AG04450 (cell line): Measurements from ENCODE around the gene LRRC49. TPM values are rescaled to one million over a fixed set of nuclear protein-coding genes. Genes with fewer than 3 reads are reported as not detected.
"Not testable (repeated sequence)": the region's sequence is repeated elsewhere in the genome, so short reads cannot be mapped to it uniquely, and the experiment has no call there.

Experiments used
- CTCF ChIA-PET: fragments of 300-600, 350-600 bp; formaldehyde crosslinking; extraction: SDS; loops from one replicate; lab custom pipeline; 2022; ENCODE audit warnings: antibody characterized with exemption, inconsistent platforms; lab: Charles Lee
- POLR2A ChIA-PET: fragments of 350-600 bp; formaldehyde crosslinking; extraction: SDS; loops from one replicate; lab custom pipeline; 2021; ENCODE audit warnings: antibody characterized with exemption, inconsistent platforms; lab: Yijun Ruan, JAX
- DNase-seq: peaks from one replicate; pipeline ENCODE4 v3.0.0-alpha.2; 2011; ENCODE audit warnings: low read depth, low spot score
- H3K27ac ChIP-seq: one replicate; pipeline ENCODE4 v1.5.1; 2012; ENCODE audit warnings: low read depth, low read length, control low read depth
- H3K27me3 ChIP-seq: one replicate; pipeline ENCODE4 v1.6.0; 2012; ENCODE audit warnings: low read length; ENCODE audit not compliant: control insufficient read depth, insufficient read depth
- H3K4me3 ChIP-seq: 2 replicates; pipeline ENCODE4 v1.5.1; 2011; ENCODE audit warnings: mild to moderate bottlenecking, low read depth, low read length, control low read depth
- H3K9me3 ChIP-seq: 2 replicates; pipeline ENCODE4 v1.5.1; 2012; ENCODE audit warnings: low read length; ENCODE audit not compliant: control insufficient read depth, insufficient read depth
- CTCF ChIP-seq: IDR thresholded peaks from 2 replicates; pipeline ENCODE4 v1.5.1; 2011; ENCODE audit warnings: low read depth, low read length, control low read depth, inconsistent platforms
- polyA plus RNA-seq: library from polyadenylated mRNA; depleted of rRNA; stranded (reverse); fragments of >200 nt; gene quantifications from 2 replicates; pipeline ENCODE4 v1.2.3, GENCODE V29; 2011

The LRRC49 gene
- polyA plus RNA-seq, 1 experiment: 25.0 TPM

GRCh38 chr15:71010472-71010871 is 117.8 kb downstream of the LRRC49 start:
- Histone ChIP-seq H3K27ac (no peak overlapping the region), H3K4me3 (no peak overlapping the region), H3K9me3 (no peaks in the 10 kb centered on the region), H3K27me3 (no peaks in the 10 kb centered on the region)
- no peak for DNase-seq
- CTCF ChIA-PET: interaction anchor here (0.7 to 2.7 kb wide), 6 partner anchors 36 to 434 kb away, joined by 3 to 14 read pairs (median 4); no protein-coding TSS in a partner anchor
- POLR2A ChIA-PET: no interaction called here
- no peak for TF ChIP-seq CTCF

- DNase-seq: no peak
- Histone ChIP-seq H3K4me3 (no peak overlapping the region), H3K27me3 (no peaks in the 10 kb centered on the region), H3K27ac (no peak overlapping the region), H3K9me3 (no peaks in the 10 kb centered on the region)
- ChIA-PET POLR2A (no interaction called here), CTCF (interaction anchor here (0.7 to 2.7 kb wide), 14 partner anchors 10 to 433 kb away, joined by 3 to 14 read pairs (median 4); no protein-coding TSS in a partner anchor)
- no peak for TF ChIP-seq CTCF
Observed at GRCh38 chr15:71010997-71011396, 118.4 kb downstream of the LRRC49 start.

- ChIA-PET POLR2A (no interaction called here), CTCF (interaction anchor here (0.6 to 2.7 kb wide), 17 partner anchors 9 to 433 kb away, joined by 3 to 14 read pairs (median 4); no protein-coding TSS in a partner anchor)
- DNase-seq: peak; percentile 44
- peak; percentile 92 for TF ChIP-seq CTCF
- no peaks in the 10 kb centered on the region for H3K9me3 ChIP-seq
- no peak overlapping the region for H3K4me3 ChIP-seq
- no peaks in the 10 kb centered on the region for H3K27me3 ChIP-seq
- H3K27ac ChIP-seq: no peak overlapping the region
Observed at GRCh38 chr15:71011503-71012155, 119.0 kb downstream of the LRRC49 start.

- Histone ChIP-seq H3K9me3 (no peaks in the 10 kb centered on the region), H3K27ac (no peak overlapping the region), H3K27me3 (no peaks in the 10 kb centered on the region), H3K4me3 (no peak overlapping the region)
- no peak for TF ChIP-seq CTCF
- DNase-seq: no peak
- ChIA-PET POLR2A (no interaction called here), CTCF (interaction anchor here (0.9 to 1.0 kb wide), 2 partner anchors 14 to 95 kb away, joined by 3 read pairs; no protein-coding TSS in a partner anchor)
Observed at GRCh38 chr15:71013446-71013845, 120.8 kb downstream of the LRRC49 start.

GRCh38 chr15:71015342-71015741 is 122.7 kb downstream of the LRRC49 start:
- CTCF ChIA-PET: no interaction called here
- POLR2A ChIA-PET: no interaction called here

GRCh38 chr15:71031232-71031631 is 138.6 kb downstream of the LRRC49 start:
- DNase-seq, CTCF ChIA-PET, H3K27ac ChIP-seq, H3K9me3 ChIP-seq, POLR2A ChIA-PET, H3K27me3 ChIP-seq, H3K4me3 ChIP-seq: not testable (repeated sequence)

More at GRCh38 chr15:71015342-71015741, 122.7 kb downstream of the LRRC49 start:
- DNase-seq: no peak
- no peaks in the 10 kb centered on the region for H3K9me3 ChIP-seq
- no peak overlapping the region for H3K4me3 ChIP-seq
- H3K27ac ChIP-seq: no peak overlapping the region
- H3K27me3 ChIP-seq: no peaks in the 10 kb centered on the region
- no peak for TF ChIP-seq CTCF

GRCh38 chr15:71035478-71035877 is 142.9 kb downstream of the LRRC49 start:
- POLR2A ChIA-PET, CTCF ChIA-PET, H3K27ac ChIP-seq, DNase-seq, H3K9me3 ChIP-seq, H3K4me3 ChIP-seq, H3K27me3 ChIP-seq: not testable (repeated sequence)
